OCI-LY7 (cell line): ENCODE results near the gene LACRT.

ENCODE experiments used
- EZH2phosphoT487 ChIP-seq: fragments of 200-600 bp; sonication (generic); IDR thresholded peaks from 2 replicates; pipeline ENCODE4 v1.6.1; 2018; ENCODE audit warnings: low read depth, borderline replicate concordance, mild to moderate bottlenecking, mixed run types, antibody characterized with exemption, low read length, moderate library complexity, mixed read lengths
- TF ChIP-seq, protein P1 (sequence below): fragments of 200-600 bp; sonication (generic); conservative IDR thresholded peaks from 2 replicates; pipeline ENCODE4 v1.5.1; 2014; ENCODE audit warnings: mild to moderate bottlenecking, antibody characterized with exemption, low read length, moderate library complexity, mixed read lengths

DNA sequence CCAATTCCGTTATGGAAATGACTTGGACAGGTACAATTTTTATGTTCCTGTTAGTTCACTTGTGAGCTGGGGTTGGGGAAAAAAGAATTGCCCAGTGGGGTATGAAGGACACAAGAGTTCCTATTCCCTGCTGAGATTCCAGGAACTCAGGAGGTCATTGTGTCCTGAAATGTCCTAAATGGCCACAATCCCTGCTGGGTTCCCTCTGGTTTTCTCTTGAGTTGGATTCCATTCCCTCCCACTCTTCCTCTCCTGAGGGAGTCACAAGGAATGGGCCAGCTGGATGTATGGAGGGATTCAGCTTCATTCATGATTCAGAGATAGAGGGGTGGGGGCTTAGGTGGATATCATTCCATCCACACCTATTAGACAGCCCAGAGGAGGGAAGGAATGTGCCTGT is 48.0 kb upstream of the LACRT start:
- TF ChIP-seq, protein P1, sequence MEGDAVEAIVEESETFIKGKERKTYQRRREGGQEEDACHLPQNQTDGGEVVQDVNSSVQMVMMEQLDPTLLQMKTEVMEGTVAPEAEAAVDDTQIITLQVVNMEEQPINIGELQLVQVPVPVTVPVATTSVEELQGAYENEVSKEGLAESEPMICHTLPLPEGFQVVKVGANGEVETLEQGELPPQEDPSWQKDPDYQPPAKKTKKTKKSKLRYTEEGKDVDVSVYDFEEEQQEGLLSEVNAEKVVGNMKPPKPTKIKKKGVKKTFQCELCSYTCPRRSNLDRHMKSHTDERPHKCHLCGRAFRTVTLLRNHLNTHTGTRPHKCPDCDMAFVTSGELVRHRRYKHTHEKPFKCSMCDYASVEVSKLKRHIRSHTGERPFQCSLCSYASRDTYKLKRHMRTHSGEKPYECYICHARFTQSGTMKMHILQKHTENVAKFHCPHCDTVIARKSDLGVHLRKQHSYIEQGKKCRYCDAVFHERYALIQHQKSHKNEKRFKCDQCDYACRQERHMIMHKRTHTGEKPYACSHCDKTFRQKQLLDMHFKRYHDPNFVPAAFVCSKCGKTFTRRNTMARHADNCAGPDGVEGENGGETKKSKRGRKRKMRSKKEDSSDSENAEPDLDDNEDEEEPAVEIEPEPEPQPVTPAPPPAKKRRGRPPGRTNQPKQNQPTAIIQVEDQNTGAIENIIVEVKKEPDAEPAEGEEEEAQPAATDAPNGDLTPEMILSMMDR: no peak
- no peak for TF ChIP-seq EZH2phosphoT487
